GM18511 (cell line): ENCODE data around the gene VGLL1.

ENCODE experiments used
- ATAC-seq: cut with Tn5 transposase; IDR thresholded peaks from one replicate; pipeline ENCODE4 v1.9.1; 2021; ENCODE audit warnings: mild to moderate bottlenecking, moderate library complexity; ENCODE audit not compliant: unreplicated experiment

VGLL1 gene, protein sequence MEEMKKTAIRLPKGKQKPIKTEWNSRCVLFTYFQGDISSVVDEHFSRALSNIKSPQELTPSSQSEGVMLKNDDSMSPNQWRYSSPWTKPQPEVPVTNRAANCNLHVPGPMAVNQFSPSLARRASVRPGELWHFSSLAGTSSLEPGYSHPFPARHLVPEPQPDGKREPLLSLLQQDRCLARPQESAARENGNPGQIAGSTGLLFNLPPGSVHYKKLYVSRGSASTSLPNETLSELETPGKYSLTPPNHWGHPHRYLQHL

DNA sequence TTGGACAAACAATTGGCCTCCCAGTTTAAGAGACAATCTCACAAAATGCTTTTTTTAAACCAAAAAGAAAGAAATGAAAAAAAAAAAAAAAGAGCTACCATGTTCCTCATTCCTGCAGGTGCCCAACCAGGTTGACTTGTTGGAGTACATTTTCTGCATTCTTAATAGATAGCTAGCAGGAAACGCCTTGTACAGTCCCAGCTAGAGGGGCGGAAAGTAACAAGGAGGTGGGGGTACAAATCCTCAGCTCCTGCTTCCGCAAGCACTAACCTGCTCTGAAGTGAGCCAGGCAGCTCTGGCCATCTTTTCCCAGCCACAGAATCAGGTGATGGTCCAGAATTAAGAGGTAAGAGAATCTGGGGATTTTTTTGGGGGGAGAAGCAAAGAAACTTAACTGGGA is at the start of gene VGLL1:
TSS of gene VGLL1 (plus strand) at position 265 of the 400 bp plus-strand sequence. CDS start 3,806 bp downstream, outside the sequence.
- no peak for ATAC-seq

DNA sequence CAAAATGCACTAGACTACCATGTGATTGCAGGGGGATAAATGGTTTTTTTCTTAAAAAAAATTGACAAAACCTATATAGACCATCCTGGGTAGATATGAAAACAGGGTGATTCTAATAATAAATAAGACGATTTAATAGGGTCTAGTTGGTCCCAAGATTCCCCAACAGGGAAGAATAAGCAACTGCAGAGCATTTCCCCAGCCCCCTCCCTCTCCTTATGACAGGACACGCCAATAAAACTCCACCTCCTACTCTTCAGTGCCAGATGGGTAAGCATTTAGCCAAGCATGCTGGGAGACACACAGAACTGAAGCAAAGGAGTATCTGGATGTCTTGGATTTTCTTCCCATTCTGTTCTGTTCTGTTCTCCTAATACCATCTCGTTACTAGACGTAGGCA is 44.4 kb upstream of the VGLL1 start, which contains the start of gene BRS3:
TSS of gene BRS3 (plus strand) at position 301 of the 400 bp plus-strand sequence. CDS start 168 bp downstream, outside the sequence.
- ATAC-seq, result no peak

DNA sequence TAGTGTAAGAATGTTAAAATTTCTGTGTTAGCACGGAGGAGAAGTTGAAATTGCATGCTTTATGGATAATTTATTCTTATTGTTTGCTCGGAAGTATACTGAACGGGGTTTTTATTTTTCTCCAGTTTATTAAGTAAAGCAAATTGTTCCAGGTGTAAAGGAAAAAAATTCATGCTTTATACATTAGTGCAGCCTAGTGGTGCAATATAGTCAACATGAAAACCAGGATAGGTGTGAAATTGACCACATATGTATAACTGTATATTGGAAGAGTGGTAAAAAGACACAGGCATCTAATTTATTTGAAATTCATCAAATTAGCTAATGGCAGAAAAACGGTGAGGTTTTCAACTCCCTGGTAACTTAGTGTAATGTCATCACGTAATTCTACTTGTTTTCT is 43.3 kb upstream of the VGLL1 start:
- ATAC-seq, result no peak

DNA sequence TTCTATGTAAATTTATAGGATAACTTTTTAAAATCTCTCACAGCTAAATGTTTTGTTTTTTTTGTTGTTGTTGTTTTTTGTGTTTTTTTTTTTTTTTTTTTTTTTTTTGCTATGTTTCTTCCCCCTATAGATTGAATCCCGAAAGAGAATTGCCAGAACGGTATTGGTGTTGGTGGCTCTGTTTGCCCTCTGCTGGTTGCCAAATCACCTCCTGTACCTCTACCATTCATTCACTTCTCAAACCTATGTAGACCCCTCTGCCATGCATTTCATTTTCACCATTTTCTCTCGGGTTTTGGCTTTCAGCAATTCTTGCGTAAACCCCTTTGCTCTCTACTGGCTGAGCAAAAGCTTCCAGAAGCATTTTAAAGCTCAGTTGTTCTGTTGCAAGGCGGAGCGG is 40.2 kb upstream of the VGLL1 start:
- no peak for ATAC-seq

DNA sequence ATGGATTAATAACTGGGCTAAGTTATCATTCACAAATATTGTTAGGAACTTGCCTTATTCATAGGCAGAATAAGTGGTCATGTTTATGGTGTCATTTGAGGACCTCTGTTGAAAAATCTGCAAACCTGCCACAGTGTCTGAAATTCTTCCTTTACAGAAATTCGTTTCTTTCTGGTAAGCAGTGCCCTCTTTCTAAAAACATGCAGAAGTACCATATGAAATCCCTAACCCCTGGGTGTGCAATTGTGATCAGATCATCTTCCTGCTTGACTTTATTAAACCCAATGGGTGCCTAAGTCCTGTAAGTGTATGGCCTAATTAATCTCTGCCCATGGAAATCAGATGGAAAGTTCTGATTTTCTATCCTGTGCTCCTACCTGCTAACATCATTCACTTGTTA is 39.0 kb upstream of the VGLL1 start:
- no peak for ATAC-seq

DNA sequence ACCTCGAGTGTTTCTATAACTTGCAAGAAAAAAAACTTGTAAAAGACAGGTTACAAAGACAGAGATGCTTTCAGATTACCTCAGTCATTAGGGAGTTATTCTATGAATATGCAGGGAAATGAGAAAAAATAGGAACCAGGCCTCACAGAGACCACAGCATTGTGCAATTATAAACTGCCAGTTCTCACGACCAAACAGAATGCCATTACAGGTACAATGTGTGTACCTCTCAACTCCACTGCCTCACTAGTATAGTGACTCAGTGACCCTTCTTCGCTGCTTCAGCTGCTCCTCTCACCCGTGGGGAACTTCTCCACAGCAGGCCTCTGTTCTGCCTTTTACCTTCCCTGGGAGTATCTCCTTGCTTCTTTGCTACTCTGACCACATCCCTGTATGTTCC is 37.0 kb upstream of the VGLL1 start:
- ATAC-seq, result no peak

DNA sequence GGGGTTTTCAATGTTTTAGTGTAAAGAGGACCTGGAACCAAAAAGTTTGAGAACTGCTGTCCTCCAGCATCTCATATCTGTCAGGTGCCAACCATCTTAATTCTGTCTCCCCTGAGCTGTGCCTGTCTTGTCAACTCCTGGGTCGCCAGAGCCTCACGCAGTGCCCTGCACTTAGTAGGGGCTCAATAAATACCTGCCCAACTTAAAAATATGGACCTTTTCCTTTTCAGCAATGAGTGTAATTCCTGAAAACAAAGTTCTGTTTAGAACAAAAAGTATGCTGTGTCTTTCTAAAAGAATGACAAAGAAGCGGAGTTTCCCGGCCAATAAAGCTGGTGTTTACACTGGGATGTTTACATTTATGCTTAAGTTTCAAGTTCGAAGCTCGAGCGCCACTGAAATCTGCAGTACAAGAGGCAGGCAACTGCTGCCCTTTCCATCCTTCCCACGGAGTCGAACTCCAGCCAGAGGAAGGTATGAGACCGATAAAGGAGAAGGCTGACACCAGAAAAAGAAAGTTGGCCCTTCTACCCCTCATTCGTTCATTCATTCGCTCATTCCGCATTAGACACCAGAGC is 35.7 kb upstream of the VGLL1 start:
- ATAC-seq, result no peak

DNA sequence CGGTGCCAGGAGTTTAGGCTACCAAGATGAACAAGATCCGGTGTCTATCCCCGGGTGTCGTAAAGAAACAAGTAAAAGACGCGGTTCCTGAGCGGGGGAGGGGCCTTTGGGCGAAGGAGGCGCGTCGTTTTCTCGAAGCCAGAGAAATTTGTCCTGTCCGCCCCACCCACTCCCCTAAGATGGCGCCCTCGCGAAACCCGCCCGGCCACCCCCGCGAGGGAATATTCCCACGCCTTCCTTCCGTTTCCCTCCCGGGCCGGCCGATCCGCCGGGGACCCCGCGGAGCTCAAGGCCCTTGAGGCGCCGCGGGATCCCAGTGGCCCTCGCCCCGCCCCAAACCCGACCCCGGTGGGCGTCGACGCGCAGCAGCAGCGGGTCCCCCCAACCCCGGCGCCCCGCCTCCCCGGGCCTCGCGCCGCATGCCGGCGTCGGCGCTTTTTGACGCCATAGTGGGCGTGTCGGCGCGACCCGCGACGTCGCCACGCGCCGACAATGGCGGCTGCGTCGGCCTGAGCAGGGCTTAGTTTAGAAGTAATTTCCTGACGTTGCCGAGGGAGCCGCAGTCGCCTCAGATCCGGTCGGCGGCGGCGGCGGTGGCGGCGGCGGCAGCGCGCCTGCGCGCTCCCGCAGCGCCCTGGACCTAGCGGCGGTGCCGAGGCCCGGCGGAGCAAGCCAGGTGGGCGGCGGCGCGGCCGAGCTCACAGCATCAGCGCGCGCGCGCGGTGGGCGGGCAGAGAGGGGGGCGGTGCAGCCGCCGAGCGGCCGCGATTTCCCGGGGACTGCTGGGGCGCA is 35.1 kb upstream of the VGLL1 start:
- peak; percentile 81 for ATAC-seq

DNA sequence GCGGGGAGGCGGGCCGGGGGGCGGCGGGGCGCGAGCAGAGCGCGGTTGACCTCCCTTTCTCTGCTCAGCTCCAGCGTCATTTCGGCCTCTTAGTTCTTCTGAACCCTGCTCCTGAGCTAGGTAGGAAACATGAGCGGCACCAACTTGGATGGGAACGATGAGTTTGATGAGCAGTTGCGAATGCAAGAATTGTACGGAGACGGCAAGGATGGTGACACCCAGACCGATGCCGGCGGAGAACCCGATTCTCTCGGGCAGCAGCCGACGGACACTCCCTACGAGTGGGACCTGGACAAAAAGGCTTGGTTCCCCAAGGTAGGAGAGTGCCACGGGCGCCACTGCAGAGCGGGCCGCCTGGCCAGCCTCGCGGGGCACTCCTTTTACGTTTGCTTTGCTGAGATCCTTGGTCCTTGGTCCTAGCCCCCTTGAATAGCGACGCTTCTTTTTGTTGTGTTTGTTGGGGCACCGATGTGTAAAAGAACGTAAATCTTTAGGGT is 34.4 kb upstream of the VGLL1 start, which contains the start of gene HTATSF1:
TSS of gene HTATSF1 (plus strand) at position 37 of the 497 bp plus-strand sequence. CDS start at position 130, 93 bp downstream.
- peak; percentile 17 for ATAC-seq

DNA sequence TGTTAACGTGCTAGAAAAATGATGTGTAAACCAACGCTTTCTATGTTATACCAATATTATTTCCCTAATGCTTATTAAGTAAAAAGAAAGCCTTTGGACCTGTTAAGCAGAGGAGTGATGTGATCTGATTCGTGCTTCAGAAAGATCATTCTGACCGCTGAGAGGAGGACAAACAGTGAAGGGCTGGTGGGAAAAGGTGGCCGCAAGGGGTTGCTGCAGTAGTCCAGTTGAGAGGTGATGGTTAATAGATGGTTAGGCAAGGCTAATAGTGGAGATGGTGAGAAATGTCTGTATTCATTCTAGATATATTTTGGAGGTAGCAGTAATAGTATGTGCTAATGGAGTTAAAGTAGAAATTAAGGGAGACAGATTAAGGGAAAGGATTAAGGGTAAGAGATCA is 12.9 kb upstream of the VGLL1 start:
- no peak for ATAC-seq

DNA sequence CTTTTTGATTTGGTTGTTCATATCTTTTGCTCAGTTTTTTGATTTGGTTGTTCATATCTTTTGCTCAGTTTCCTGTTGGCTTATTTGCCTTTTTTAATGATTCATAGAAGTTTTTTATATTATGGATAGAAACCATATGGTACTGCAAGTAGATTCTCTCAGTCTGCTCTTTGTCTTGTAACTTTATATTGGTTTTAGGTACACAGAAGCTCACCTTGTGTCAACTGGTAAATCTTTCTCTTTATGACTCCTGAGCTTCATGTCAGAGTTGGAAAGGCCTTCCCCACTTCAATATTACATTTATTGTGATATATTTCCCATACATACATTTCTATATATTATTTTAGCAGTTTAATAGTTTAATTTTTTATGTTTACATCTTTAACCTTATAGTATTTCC is 8.2 kb upstream of the VGLL1 start:
- ATAC-seq, result no peak

DNA sequence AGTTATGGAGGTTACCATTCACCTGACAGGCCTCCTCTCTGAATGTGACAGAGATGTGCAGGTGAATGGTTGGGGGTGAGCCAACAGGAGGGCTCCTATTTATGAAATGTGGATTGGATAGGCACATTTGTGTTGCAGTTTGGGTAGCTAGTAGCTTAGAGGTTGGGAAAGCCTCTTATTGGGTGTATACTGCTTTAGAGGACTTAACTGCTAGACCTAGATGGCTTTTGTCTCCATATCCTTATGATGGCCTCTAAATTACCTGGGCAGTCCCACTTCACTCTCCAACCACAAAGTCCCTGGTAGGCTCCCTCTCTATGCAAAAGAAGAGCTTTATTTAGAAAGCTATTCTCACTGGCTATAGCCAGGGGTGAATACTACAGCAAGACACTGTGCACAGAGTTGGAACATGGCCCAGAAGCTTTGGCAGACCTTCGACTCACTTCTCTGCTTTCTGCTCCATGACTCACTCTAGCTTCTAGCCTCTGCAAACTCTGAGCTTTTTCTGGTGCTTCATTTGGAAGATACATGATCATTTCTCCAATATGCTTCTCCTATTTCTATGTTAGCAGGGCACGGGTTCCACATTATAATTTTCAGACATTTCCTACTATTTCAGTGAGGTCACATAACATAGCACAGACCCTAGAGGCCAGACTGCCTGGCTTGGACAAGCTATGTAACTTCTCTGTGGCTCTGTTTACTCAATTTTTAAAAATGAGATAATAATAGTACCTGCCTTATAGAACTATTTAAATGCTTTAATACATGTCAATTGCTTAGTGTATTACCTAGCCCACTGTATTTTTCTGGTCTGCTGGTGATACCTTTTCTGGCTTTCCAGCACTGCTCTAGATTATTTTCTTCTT is 6.0 kb upstream of the VGLL1 start:
- ATAC-seq, result no peak

DNA sequence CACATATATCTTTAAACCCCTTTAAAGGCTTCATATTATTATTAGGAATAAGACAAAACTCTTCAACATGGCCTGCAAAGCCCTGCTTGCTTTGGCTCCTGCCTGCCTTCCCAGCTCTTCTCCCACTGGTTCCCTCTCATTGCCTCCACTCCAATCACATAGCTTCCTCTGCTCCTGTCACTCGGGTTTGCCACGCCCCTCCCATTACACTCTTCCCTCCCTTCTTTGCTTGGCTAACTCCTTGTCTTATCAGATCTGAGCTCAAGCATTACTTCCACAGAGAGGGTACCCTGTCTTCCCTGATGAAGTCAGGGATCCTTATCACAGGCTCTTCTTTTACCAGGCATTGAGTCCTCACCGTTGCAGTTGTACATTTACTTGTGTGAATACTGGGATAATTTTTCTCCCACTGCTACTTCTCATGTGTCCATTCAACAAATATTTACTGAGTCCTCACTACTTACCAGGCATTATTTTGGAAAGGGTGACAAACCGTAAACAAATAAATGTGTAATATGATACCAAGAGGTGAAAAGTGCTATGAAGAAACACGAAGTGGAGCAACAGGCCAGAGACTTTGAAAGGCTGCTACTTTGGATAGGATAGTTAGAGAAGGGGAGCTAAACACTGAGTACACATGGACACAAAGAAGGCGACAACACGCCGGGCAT is 3.2 kb upstream of the VGLL1 start:
- ATAC-seq, result no peak

DNA sequence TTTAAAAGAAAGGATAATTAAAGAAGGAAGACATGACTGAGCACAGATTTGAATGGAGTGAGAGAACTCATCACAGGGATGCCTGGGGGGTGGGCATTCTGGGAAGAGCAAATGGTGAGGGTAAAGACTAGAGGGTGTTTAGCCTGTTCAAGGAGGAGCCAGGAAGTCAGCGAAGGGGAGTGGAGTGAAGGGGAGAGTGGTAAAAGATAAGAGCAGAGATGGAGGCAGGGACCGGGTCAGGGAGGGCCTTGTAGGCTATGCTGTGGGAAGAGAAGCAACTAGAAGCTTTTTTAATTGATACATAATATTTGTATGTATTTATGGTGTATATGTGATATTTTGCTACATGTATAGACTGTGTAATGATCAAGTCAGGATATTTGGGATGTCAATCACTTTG is 2.2 kb upstream of the VGLL1 start:
- no peak for ATAC-seq

DNA sequence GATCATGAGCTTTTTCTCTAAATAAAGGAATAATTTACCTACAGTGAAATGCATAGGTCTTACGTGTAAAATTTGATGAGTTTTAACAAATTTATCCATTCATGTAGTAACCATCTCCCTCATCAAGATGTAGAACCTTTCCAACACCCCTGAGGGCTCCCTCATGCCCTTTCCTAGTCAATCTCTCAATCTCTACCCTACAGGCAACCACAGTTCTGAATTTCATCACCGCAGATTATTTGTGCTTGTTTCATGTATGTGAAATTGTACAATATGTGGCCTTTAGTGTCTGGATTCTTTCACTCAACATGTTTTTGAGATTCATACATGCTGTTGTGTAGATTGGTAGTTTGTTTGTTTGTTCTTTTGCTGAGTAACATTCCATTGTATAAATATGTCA is 2.1 kb downstream of the VGLL1 start:
- no peak for ATAC-seq

DNA sequence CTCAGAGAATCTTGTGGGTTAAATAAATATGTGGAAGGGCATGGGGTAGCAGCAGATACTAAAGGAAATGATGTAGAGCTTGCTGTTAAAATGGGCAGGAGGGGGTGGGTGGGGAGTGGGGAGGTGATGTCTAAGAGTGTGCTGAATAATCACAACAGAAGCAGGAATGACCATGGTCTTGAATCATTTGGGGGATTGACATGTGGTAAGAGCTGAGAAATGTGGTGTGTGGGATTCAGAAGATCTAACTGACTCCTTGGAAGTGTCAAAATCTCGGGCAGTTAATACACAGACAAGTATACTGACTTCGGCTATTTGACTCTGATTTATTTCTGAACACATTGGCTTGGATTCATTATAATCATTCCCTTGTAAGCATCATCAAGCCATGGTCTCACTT is 6.8 kb downstream of the VGLL1 start:
- ATAC-seq, result no peak

DNA sequence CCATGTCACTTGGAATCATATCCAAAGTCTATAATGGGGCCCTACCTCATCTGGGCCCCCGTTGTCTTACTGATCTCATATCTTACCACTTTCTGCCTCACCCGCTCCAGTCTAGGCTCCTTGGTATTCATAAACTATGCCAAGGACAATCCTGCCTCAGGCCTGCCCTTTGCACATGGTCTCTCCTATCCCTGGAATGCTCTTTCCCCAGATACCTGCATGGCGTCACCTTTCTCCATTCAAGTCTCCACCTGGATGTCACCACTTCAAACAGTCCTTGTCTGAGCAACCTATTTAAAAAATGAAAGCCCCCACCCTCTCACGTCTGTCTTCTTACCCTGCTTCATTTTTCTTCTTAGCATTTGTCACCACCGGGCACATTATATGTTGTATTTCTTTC is 8.2 kb downstream of the VGLL1 start:
- no peak for ATAC-seq

DNA sequence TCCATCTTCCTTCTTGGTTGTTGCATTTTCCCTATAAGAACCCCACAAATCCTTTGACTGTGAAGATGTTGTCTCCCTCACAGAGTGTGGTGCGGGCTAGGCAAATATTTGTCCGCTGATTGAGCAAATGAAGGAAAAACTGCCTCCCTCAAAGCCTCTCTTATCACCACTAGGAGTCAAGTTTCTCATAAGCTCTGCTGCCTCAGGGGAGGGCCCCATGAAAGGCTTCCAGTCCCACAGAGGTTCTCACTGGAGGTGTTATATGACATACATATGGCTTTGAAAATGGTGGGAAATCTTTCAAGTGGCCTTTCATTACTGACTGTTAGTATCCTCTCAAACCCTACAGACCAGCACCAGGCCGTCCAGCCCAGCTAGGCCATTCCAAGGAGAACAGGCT is 9.3 kb downstream of the VGLL1 start:
- ATAC-seq, result no peak

DNA sequence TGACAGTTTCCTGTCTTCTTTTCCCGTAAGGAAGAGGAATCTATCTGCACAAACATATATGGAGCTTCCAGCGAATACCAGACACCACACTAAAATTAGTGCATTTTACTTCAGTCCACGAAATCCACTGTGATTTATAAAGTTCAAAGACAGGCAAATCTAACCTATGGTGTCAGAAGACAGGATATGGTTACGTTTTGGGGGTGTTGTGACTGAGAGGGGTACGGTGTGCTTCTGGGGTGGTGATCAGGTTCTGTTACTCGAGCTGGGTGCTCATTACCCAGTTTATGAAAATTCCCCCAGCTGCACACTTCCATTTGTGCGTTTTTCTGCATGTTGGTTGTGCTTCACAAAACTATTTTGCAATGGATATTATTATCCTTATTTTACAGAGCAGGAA is 10.3 kb downstream of the VGLL1 start:
- ATAC-seq, result no peak

DNA sequence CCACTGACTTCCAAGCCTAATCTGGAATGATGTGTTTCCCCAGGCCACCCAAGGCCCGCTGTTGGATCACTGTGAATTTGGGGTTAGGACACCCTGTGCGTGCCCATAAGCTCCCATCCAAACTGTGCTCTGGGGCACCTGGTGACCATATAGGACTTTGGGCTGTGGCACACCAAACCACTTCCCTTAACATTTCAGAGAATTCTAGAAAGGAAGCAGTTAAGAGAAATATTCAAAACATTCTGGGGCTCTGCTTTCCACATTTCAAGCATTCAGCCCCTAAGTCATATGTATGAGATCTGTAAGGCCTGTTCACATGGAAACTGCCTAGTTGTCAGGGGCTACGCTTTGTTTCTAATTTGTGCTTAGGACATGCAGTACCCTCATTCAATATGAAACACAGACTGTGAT is 14.4 kb downstream of the VGLL1 start:
- ATAC-seq, result no peak
